Measurements from ENCODE around the gene NASP. TPM values are rescaled to one million over a fixed set of nuclear protein-coding genes. Genes with fewer than 3 reads are reported as not detected.

Gene NASP
- total and polyA plus RNA-seq, 10 donors: 85.1 to 151 (median 117) TPM

GRCh38 chr1:45635211-45635610, 51.4 kb downstream of the NASP start:
- H3K36me3 ChIP-seq: peaks cover 7 to 100% (median 86%) of the 10 kb centered on the region in 6 donors
- H3K9me3 ChIP-seq: no peaks in the 10 kb centered on the region
- WGBS, 5 donors: 50 to 70% (median 64%) methylated on average over 1 of the region's 1 CpG
- no peak overlapping the region for H3K4me3 ChIP-seq
- H3K27me3 ChIP-seq (replicated peaks in 1 of 7): no peaks in the 10 kb centered on the region
- peaks cover 0 to 15% (median 5%) of the 10 kb centered on the region in 6 donors for H3K4me1 ChIP-seq
- DNase-seq: no peak
- peak overlapping the region in 2 of 8 donors; percentile 6 to 17 for H3K27ac ChIP-seq
- no peak for TF ChIP-seq CTCF (IDR thresholded peaks at IDR 0.05 in 8 of 11, conservative IDR thresholded peaks at IDR 0.05 in 3 of 11)
- TF ChIP-seq POLR2A (IDR thresholded peaks at IDR 0.05): no peak
- no peak for TF ChIP-seq POLR2AphosphoS5 (IDR thresholded peaks at IDR 0.05)
- intact Hi-C loops (cut with DNase I; ENCODE audit: low total_unique reads): no loop called here

- WGBS, 5 donors: 97 to 100% (median 97%) methylated on average over 1 of the region's 1 CpG
- intact Hi-C loops (cut with DNase I; ENCODE audit: low total_unique reads): no loop called here
- TF ChIP-seq POLR2A (IDR thresholded peaks at IDR 0.05): no peak
- TF ChIP-seq CTCF (IDR thresholded peaks at IDR 0.05 in 8 of 11, conservative IDR thresholded peaks at IDR 0.05 in 3 of 11): no peak
- TF ChIP-seq POLR2AphosphoS5 (IDR thresholded peaks at IDR 0.05): no peak
- H3K9me3 ChIP-seq: no peaks in the 10 kb centered on the region
- H3K4me3 ChIP-seq: no peak overlapping the region
- H3K27me3 ChIP-seq (replicated peaks in 1 of 7): no peaks in the 10 kb centered on the region
- peaks cover 0 to 24% (median 13%) of the 10 kb centered on the region in 6 donors for H3K4me1 ChIP-seq
- DNase-seq: no peak
- H3K36me3 ChIP-seq: peaks cover 0 to 94% (median 68%) of the 10 kb centered on the region in 6 donors
- no peak overlapping the region for H3K27ac ChIP-seq
Measured at GRCh38 chr1:45640293-45640692, 56.5 kb downstream of the NASP start.

- Histone ChIP-seq H3K36me3 (peaks cover 0 to 94% (median 48%) of the 10 kb centered on the region in 6 donors), H3K27me3 (replicated peaks in 1 of 7) (no peaks in the 10 kb centered on the region), H3K4me3 (no peak overlapping the region), H3K27ac (no peak overlapping the region), H3K4me1 (peaks cover 0 to 35% (median 24%) of the 10 kb centered on the region in 6 donors), H3K9me3 (no peaks in the 10 kb centered on the region)
- 72 to 94% (median 87%) methylated on average over 5 of the region's 5 CpGs for WGBS, 5 donors
- no peak for TF ChIP-seq CTCF (IDR thresholded peaks at IDR 0.05 in 8 of 11, conservative IDR thresholded peaks at IDR 0.05 in 3 of 11)
- TF ChIP-seq POLR2A (IDR thresholded peaks at IDR 0.05): no peak
- no peak for TF ChIP-seq POLR2AphosphoS5 (IDR thresholded peaks at IDR 0.05)
- intact Hi-C loops (cut with DNase I; ENCODE audit: low total_unique reads): no loop called here
- no peak for DNase-seq
Measured at GRCh38 chr1:45643321-45643720, 59.5 kb downstream of the NASP start.

DNA sequence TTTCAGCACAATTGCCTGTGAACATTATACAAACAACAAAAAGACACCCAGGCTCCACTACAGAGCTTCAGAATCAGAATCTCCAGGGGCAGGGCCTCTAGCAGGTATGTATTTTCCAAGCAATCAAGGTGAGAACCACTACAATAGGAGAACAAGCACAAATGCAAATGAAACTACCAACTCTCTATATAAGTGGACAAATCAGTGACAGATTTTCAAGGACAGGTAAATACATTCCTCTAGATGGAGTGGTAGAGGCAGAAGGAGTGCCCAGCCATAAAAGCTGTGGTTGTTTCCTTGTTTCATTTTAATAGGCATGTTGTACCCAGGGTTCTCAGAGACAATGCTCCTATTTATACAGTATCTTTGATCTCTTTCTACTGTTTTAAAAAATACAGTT, 60.1 kb downstream of the NASP start:
- TF ChIP-seq CTCF (IDR thresholded peaks at IDR 0.05 in 8 of 11, conservative IDR thresholded peaks at IDR 0.05 in 3 of 11) (no peak), POLR2AphosphoS5 (IDR thresholded peaks at IDR 0.05) (no peak), POLR2A (IDR thresholded peaks at IDR 0.05) (no peak)
- intact Hi-C loops (cut with DNase I; ENCODE audit: low total_unique reads): no loop called here
- no peaks in the 10 kb centered on the region for H3K9me3 ChIP-seq
- peaks cover 0 to 94% (median 48%) of the 10 kb centered on the region in 6 donors for H3K36me3 ChIP-seq
- no peak for DNase-seq
- no peaks in the 10 kb centered on the region for H3K27me3 ChIP-seq (replicated peaks in 1 of 7)
- peaks cover 0 to 41% (median 24%) of the 10 kb centered on the region in 6 donors for H3K4me1 ChIP-seq
- peak overlapping the region in 2 of 8 donors; percentile 40 to 42 for H3K27ac ChIP-seq
- H3K4me3 ChIP-seq: no peak overlapping the region

Measured in spleen (tissue), 11 donors.